ENCODE data around the gene NAA38. TPM values are rescaled to one million over a fixed set of nuclear protein-coding genes. Genes with fewer than 3 reads are reported as not detected.

Gene NAA38
- 73.2 and 77.1 TPM in 2 replicates for polyA plus RNA-seq (2013)

- peak within 1 kb of the TSS; percentile 78 for H3K4me2 ChIP-seq (ENCODE audit: low read length)
- H2BK12ac ChIP-seq (ENCODE audit: low read length) = no peak within 1 kb of the TSS
- H3K4me3 ChIP-seq (ENCODE audit: low read depth, low read length) = peak within 1 kb of the TSS; percentile 79
- peak within 1 kb of the TSS; percentile 62 for H3K18ac ChIP-seq (ENCODE audit: low read length)
- peaks cover 4% of the 10 kb centered on the region for H3K9me3 ChIP-seq (ENCODE audit: insufficient read depth, low read depth, low read length)
- H3K14ac ChIP-seq (ENCODE audit: low read length) = peak within 1 kb of the TSS; percentile 82
- H3K23ac ChIP-seq (ENCODE audit: low read length) = no peak within 1 kb of the TSS
- H2BK5ac ChIP-seq (ENCODE audit: low read depth, low read length, poor library complexity) = peak within 1 kb of the TSS; percentile 89
- peak within 1 kb of the TSS; percentile 96 for H4K8ac ChIP-seq (ENCODE audit: low read depth, low read length)
- H2AFZ ChIP-seq (ENCODE audit: insufficient read depth, low read length, poor library complexity) = peak within 1 kb of the TSS; percentile 86
- H3K4ac ChIP-seq (ENCODE audit: low read depth, low read length) = peak within 1 kb of the TSS; percentile 24
- H4K12ac ChIP-seq (ENCODE audit: low read depth, low read length) = peak within 1 kb of the TSS; percentile 81
- WGBS (ENCODE audit: extremely low coverage, insufficient coverage, insufficient read length) = no CpG with 5 or more reads among the region's 64 CpGs
- peak within 1 kb of the TSS; percentile 92 for H4K91ac ChIP-seq (ENCODE audit: low read depth, low read length)
- peaks cover 2% of the 10 kb centered on the region for H3K79me2 ChIP-seq (ENCODE audit: control insufficient read depth, insufficient read depth, low read length, poor library complexity)
- H3K9ac ChIP-seq (ENCODE audit: low read length) = peak within 1 kb of the TSS; percentile 98
- peaks cover 18 to 33% of the 10 kb centered on the region in 2 experiments for H3K4me1 ChIP-seq (ENCODE audit: control insufficient read depth in 1 of 2, insufficient read depth in 2 of 2, low read length in 2 of 2)
- peaks cover 28 to 29% of the 10 kb centered on the region in 2 experiments for H3K36me3 ChIP-seq (ENCODE audit: control insufficient read depth in 1 of 2, insufficient read depth in 2 of 2, low read length in 2 of 2)
- peaks cover 19% of the 10 kb centered on the region for H3K79me1 ChIP-seq (ENCODE audit: low read length)
- H2BK120ac ChIP-seq (ENCODE audit: insufficient read depth, low read length, poor library complexity) = peak within 1 kb of the TSS; percentile 75
- H3K27ac ChIP-seq (ENCODE audit: low read depth, low read length) = peak within 1 kb of the TSS; percentile 97
- no peak within 1 kb of the TSS for H2AK5ac ChIP-seq (ENCODE audit: low read length)
- H3K27me3 ChIP-seq (ENCODE audit: insufficient read depth, low read length) = no peaks in the 10 kb centered on the region
- peak; percentile 99 to 100 for DNase-seq
Observed at GRCh38 chr17:7856811-7857712, at the start of gene NAA38. Gene NAA38, minus strand, starts transcription at chr17:7857559. Its CDS starts 96 bp downstream, at chr17:7857463.

GRCh38 chr17:7903154-7904103, 46.1 kb upstream of the NAA38 start:
- Histone ChIP-seq H3K23ac (ENCODE audit: low read length) (no peak overlapping the region), H3K27me3 (ENCODE audit: insufficient read depth, low read length) (no peaks in the 10 kb centered on the region), H4K12ac (ENCODE audit: low read depth, low read length) (no peak overlapping the region), H3K79me1 (ENCODE audit: low read length) (no peaks in the 10 kb centered on the region), H4K8ac (ENCODE audit: low read depth, low read length) (no peak overlapping the region), H2AK5ac (ENCODE audit: low read length) (no peak overlapping the region), H3K9ac (ENCODE audit: low read length) (no peak overlapping the region), H3K4me2 (ENCODE audit: low read length) (no peak overlapping the region), H2BK12ac (ENCODE audit: low read length) (no peak overlapping the region), H3K18ac (ENCODE audit: low read length) (no peak overlapping the region), H3K79me2 (ENCODE audit: control insufficient read depth, insufficient read depth, low read length, poor library complexity) (no peaks in the 10 kb centered on the region), H3K4ac (ENCODE audit: low read depth, low read length) (no peak overlapping the region), H2BK120ac (ENCODE audit: insufficient read depth, low read length, poor library complexity) (no peak overlapping the region), H2AFZ (ENCODE audit: insufficient read depth, low read length, poor library complexity) (no peak overlapping the region), H3K9me3 (ENCODE audit: insufficient read depth, low read depth, low read length) (no peaks in the 10 kb centered on the region), H2BK5ac (ENCODE audit: low read depth, low read length, poor library complexity) (no peak overlapping the region), H3K4me3 (ENCODE audit: low read depth, low read length) (no peak overlapping the region), H4K91ac (ENCODE audit: low read depth, low read length) (no peak overlapping the region), H3K4me1 (ENCODE audit: control insufficient read depth in 1 of 2, insufficient read depth in 2 of 2, low read length in 2 of 2) (peaks cover 5% of the 10 kb centered on the region in 2 experiments), H3K27ac (ENCODE audit: low read depth, low read length) (no peak overlapping the region), H3K14ac (ENCODE audit: low read length) (no peak overlapping the region), H3K36me3 (ENCODE audit: control insufficient read depth in 1 of 2, insufficient read depth in 2 of 2, low read length in 2 of 2) (peaks cover 71 to 94% of the 10 kb centered on the region in 2 experiments)
- DNase-seq = no peak
- no CpG with 5 or more reads among the region's 22 CpGs for WGBS (ENCODE audit: extremely low coverage, insufficient coverage, insufficient read length)

GRCh38 chr17:7897773-7898172, 40.4 kb upstream of the NAA38 start:
- Histone ChIP-seq H3K79me1 (ENCODE audit: low read length) (no peaks in the 10 kb centered on the region), H3K4me3 (ENCODE audit: low read depth, low read length) (no peak overlapping the region), H3K4me1 (ENCODE audit: control insufficient read depth in 1 of 2, insufficient read depth in 2 of 2, low read length in 2 of 2) (no peaks in the 10 kb centered on the region), H4K12ac (ENCODE audit: low read depth, low read length) (no peak overlapping the region), H3K27me3 (ENCODE audit: insufficient read depth, low read length) (no peaks in the 10 kb centered on the region), H3K14ac (ENCODE audit: low read length) (no peak overlapping the region), H3K27ac (ENCODE audit: low read depth, low read length) (no peak overlapping the region), H3K23ac (ENCODE audit: low read length) (no peak overlapping the region), H3K4me2 (ENCODE audit: low read length) (no peak overlapping the region), H2AFZ (ENCODE audit: insufficient read depth, low read length, poor library complexity) (no peak overlapping the region), H2BK12ac (ENCODE audit: low read length) (no peak overlapping the region), H2BK120ac (ENCODE audit: insufficient read depth, low read length, poor library complexity) (no peak overlapping the region), H3K79me2 (ENCODE audit: control insufficient read depth, insufficient read depth, low read length, poor library complexity) (no peaks in the 10 kb centered on the region), H4K8ac (ENCODE audit: low read depth, low read length) (no peak overlapping the region), H2BK5ac (ENCODE audit: low read depth, low read length, poor library complexity) (no peak overlapping the region), H3K9me3 (ENCODE audit: insufficient read depth, low read depth, low read length) (no peaks in the 10 kb centered on the region), H3K36me3 (ENCODE audit: control insufficient read depth in 1 of 2, insufficient read depth in 2 of 2, low read length in 2 of 2) (peaks cover 52 to 81% of the 10 kb centered on the region in 2 experiments), H2AK5ac (ENCODE audit: low read length) (no peak overlapping the region), H3K9ac (ENCODE audit: low read length) (no peak overlapping the region), H3K18ac (ENCODE audit: low read length) (no peak overlapping the region), H4K91ac (ENCODE audit: low read depth, low read length) (no peak overlapping the region), H3K4ac (ENCODE audit: low read depth, low read length) (no peak overlapping the region)
- peak in 1 of 2 donors; percentile 60 for DNase-seq
- no CpG with 5 or more reads among the region's 6 CpGs for WGBS (ENCODE audit: extremely low coverage, insufficient coverage, insufficient read length)

GRCh38 chr17:7897090-7897489, 39.7 kb upstream of the NAA38 start:
- Histone ChIP-seq H3K9ac (ENCODE audit: low read length) (no peak overlapping the region), H3K4me3 (ENCODE audit: low read depth, low read length) (no peak overlapping the region), H3K23ac (ENCODE audit: low read length) (no peak overlapping the region), H3K79me1 (ENCODE audit: low read length) (no peaks in the 10 kb centered on the region), H2AK5ac (ENCODE audit: low read length) (no peak overlapping the region), H3K27me3 (ENCODE audit: insufficient read depth, low read length) (no peaks in the 10 kb centered on the region), H4K8ac (ENCODE audit: low read depth, low read length) (no peak overlapping the region), H2BK120ac (ENCODE audit: insufficient read depth, low read length, poor library complexity) (no peak overlapping the region), H3K9me3 (ENCODE audit: insufficient read depth, low read depth, low read length) (no peaks in the 10 kb centered on the region), H3K14ac (ENCODE audit: low read length) (no peak overlapping the region), H3K36me3 (ENCODE audit: control insufficient read depth in 1 of 2, insufficient read depth in 2 of 2, low read length in 2 of 2) (peaks cover 49 to 77% of the 10 kb centered on the region in 2 experiments), H4K12ac (ENCODE audit: low read depth, low read length) (no peak overlapping the region), H2BK5ac (ENCODE audit: low read depth, low read length, poor library complexity) (no peak overlapping the region), H3K79me2 (ENCODE audit: control insufficient read depth, insufficient read depth, low read length, poor library complexity) (no peaks in the 10 kb centered on the region), H2BK12ac (ENCODE audit: low read length) (no peak overlapping the region), H3K4ac (ENCODE audit: low read depth, low read length) (no peak overlapping the region), H3K4me1 (ENCODE audit: control insufficient read depth in 1 of 2, insufficient read depth in 2 of 2, low read length in 2 of 2) (no peaks in the 10 kb centered on the region), H3K4me2 (ENCODE audit: low read length) (no peak overlapping the region), H3K18ac (ENCODE audit: low read length) (no peak overlapping the region), H3K27ac (ENCODE audit: low read depth, low read length) (no peak overlapping the region), H2AFZ (ENCODE audit: insufficient read depth, low read length, poor library complexity) (no peak overlapping the region), H4K91ac (ENCODE audit: low read depth, low read length) (no peak overlapping the region)
- no peak for DNase-seq
- WGBS (ENCODE audit: extremely low coverage, insufficient coverage, insufficient read length) = no CpG with 5 or more reads among the region's 13 CpGs
